ENCODE measurements around the gene EGLN1. TPM values are rescaled to one million over a fixed set of nuclear protein-coding genes. Genes with fewer than 3 reads are reported as not detected.

Gene EGLN1
- total and polyA plus RNA-seq, 2 of the 8 experiments (the other 6 are each of a cell fraction or from before 2014, with no cell fraction given), result 4.0 to 6.4 TPM

DNA sequence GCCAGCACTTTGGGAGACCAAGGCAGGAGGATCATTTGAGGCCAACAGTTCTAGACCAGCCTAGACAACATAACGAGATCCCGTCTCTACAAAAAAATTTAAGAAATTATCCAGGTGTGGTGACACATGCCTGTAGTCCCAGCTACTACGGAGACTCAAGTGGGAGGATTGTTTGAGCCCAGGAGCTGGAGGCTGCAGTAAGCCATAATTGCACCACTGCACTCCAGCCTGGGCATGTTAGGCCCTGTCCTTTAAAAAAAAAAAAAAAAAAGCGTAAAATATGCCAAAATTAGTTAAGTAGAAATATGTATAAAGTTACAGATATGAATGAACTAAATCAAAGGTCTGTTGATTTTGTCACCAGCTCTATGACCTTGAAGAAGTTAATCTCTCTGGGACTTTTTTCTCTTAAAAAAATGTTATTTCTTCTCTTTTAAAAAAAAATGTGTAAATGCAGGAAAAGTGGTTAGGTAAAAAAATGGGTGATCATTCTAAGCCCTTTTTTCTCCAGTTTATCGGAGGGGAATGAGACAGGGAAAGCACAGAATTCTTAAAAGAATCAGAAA is 7.0 kb downstream of the EGLN1 start:
- H3K4ac ChIP-seq (replicated peaks; ENCODE audit: insufficient read length, low read depth, low read length), result no peak overlapping the region
- no peak overlapping the region for H3K14ac ChIP-seq (ENCODE audit: insufficient read length)
- no peak overlapping the region for H3K4me2 ChIP-seq (ENCODE audit: insufficient read depth in 1 of 2, low read depth in 2 of 2, low read length in 2 of 2)
- H3K9ac ChIP-seq (replicated peaks in 1 of 4; ENCODE audit: extremely low read depth in 1 of 4, low read depth in 3 of 4, low read length in 3 of 4), result no peak overlapping the region
- POLR2A ChIA-PET (ENCODE audit: partially characterized antibody), result no interaction called here
- no peak overlapping the region for H4K91ac ChIP-seq (replicated peaks; ENCODE audit: insufficient read length, low read length)
- H2BK20ac ChIP-seq (ENCODE audit: low read length), result no peak overlapping the region
- no peak overlapping the region for H3K23ac ChIP-seq (ENCODE audit: insufficient read length)
- no peak overlapping the region for H3K56ac ChIP-seq (replicated peaks; ENCODE audit: insufficient read length, low read depth, low read length)
- H2BK15ac ChIP-seq (ENCODE audit: low read length), result no peak overlapping the region
- DNase-seq (ENCODE audit: low read depth in 1 of 2, low spot score in 2 of 2) (no peak), FAIRE-seq (no peak)
- no peak overlapping the region for H3K4me3 ChIP-seq (ENCODE audit: extremely low read depth in 1 of 4, insufficient read depth in 2 of 4, low read depth in 3 of 4, low read length in 4 of 4)
- H2AK5ac ChIP-seq (ENCODE audit: low read depth, low read length), result no peak overlapping the region
- H3K79me1 ChIP-seq (ENCODE audit: low read depth, low read length), result no peaks in the 10 kb centered on the region; the same call in 1 of the 2 replicates
- 89% methylated on average over 5 of the region's 5 CpGs; no CpG with 5 or more reads in 1 of the 2 experiments for WGBS, 2 experiments (ENCODE audit: extremely low coverage in 1 of 2, insufficient coverage in 1 of 2, insufficient read length in 1 of 2, insufficient replicate concordance in 2 of 2, low coverage in 1 of 2, low lambda C conversion rate in 2 of 2, missing lambda C conversion rate in 1 of 2)
- H4K8ac ChIP-seq (ENCODE audit: extremely low read depth, insufficient read depth, low read length), result no peak overlapping the region
- H3K79me2 ChIP-seq (ENCODE audit: control insufficient read depth in 1 of 2, insufficient read depth in 2 of 2, low read length in 2 of 2), result peaks cover 0 to 13% of the 10 kb centered on the region in 2 experiments; a peak in 2 of 4 replicates
- no peak overlapping the region for H3K27ac ChIP-seq (ENCODE audit: low read depth, low read length)
- H3K9me3 ChIP-seq (ENCODE audit: insufficient read depth in 2 of 2, low read depth in 1 of 2, low read length in 1 of 2), result no peaks in the 10 kb centered on the region
- no peak overlapping the region for H2BK5ac ChIP-seq (ENCODE audit: low read depth, low read length)
- no peak overlapping the region for H2AFZ ChIP-seq (ENCODE audit: low read length)
- H3K23me2 ChIP-seq (ENCODE audit: low read depth, low read length), result no peaks in the 10 kb centered on the region
- no peak overlapping the region for H4K5ac ChIP-seq (ENCODE audit: insufficient read length, low read depth, low read length)
- H3K4me1 ChIP-seq (replicated peaks in 1 of 4; ENCODE audit: control insufficient read depth in 3 of 4, insufficient read depth in 4 of 4, low read length in 3 of 4), result peaks cover 0 to 2% (median 0%) of the 10 kb centered on the region in 4 experiments; a peak in 1 of 7 replicates
- peaks cover 8 to 21% (median 14%) of the 10 kb centered on the region in 4 experiments for H3K27me3 ChIP-seq (replicated peaks in 1 of 4; ENCODE audit: control insufficient read depth in 3 of 4, extremely low read depth in 1 of 4, insufficient read depth in 3 of 4, low read length in 3 of 4)
- H2BK12ac ChIP-seq (ENCODE audit: low read depth, low read length), result no peak overlapping the region
- CTCF ChIA-PET (ENCODE audit: partially characterized antibody), result interaction anchor here (0.6 kb wide), 1 partner anchor 22 kb away, joined by 4 read pairs; no protein-coding TSS in a partner anchor
- TF ChIP-seq RFX5 (IDR thresholded peaks at IDR 0.05; ENCODE audit: borderline replicate concordance, low read depth, low read length) (no peak), CBX5 (IDR thresholded peaks at IDR 0.05; ENCODE audit: low read depth, low read length) (no peak)
- H2BK120ac ChIP-seq (replicated peaks; ENCODE audit: low read depth, low read length), result no peak overlapping the region
- no peaks in the 10 kb centered on the region for H3K36me3 ChIP-seq (ENCODE audit: control insufficient read depth in 2 of 4, insufficient read depth in 4 of 4, low read length in 3 of 4)
- no peak overlapping the region for H3K18ac ChIP-seq (ENCODE audit: extremely low read depth, low read length)
- peaks cover 7 to 9% of the 10 kb centered on the region in 2 experiments for H4K20me1 ChIP-seq (replicated peaks in 1 of 2; ENCODE audit: control insufficient read depth in 1 of 2, insufficient read depth in 2 of 2, low read length in 2 of 2)

Measured in H1 (cell line).